Large intestine (tissue), 3 donors: Measurements from ENCODE around the gene ZNF629. TPM values are rescaled to one million over a fixed set of nuclear protein-coding genes. Genes with fewer than 3 reads are reported as not detected.

Experiments
- DNase-seq, 2 donors: peaks; one replicate each; pipeline versions ENCODE4 v3.0.0 to v3.0.0-alpha.2; 2013
- H3K27ac ChIP-seq: one replicate; pipeline ENCODE4 v1.5.1; 2013; ENCODE audit warnings: low read length
- H3K27me3 ChIP-seq: 2 replicates; pipeline ENCODE4 v1.6.1; 2013; ENCODE audit warnings: low read length; ENCODE audit not compliant: control insufficient read depth, insufficient read depth
- H3K36me3 ChIP-seq: 2 replicates; pipeline ENCODE4 v1.6.1; 2013; ENCODE audit warnings: low read length; ENCODE audit not compliant: control insufficient read depth, insufficient read depth
- H3K4me1 ChIP-seq: one replicate; pipeline ENCODE4 v1.6.1; 2013; ENCODE audit warnings: low read length; ENCODE audit not compliant: control insufficient read depth, insufficient read depth
- H3K4me3 ChIP-seq: one replicate; pipeline ENCODE4 v1.5.1; 2013; ENCODE audit warnings: low read length
- H3K9me3 ChIP-seq: one replicate; pipeline ENCODE4 v1.6.1; 2013; ENCODE audit warnings: mild to moderate bottlenecking, low read depth, low read length, moderate library complexity; ENCODE audit not compliant: control insufficient read depth
- WGBS: methylation state at CpG from one replicate; pipeline ENCODE4 v1.1.5; 2013; ENCODE audit warnings: low lambda C conversion rate; ENCODE audit not compliant: insufficient coverage; 5-methylcytosine and 5-hydroxymethylcytosine counted together
- polyA plus RNA-seq: library from polyadenylated mRNA; unstranded; fragments of 120-200 nt; gene quantifications from one replicate; pipeline ENCODE4 v1.2.1, GENCODE V29; 2013

The ZNF629 gene
- polyA plus RNA-seq, 1 donor, result 15.4 TPM

GRCh38 chr16:30758988-30759491 lies 28.0 kb downstream of the ZNF629 start:
- Histone ChIP-seq H3K4me3 (no peak overlapping the region), H3K27ac (no peak overlapping the region), H3K27me3 (no peaks in the 10 kb centered on the region), H3K9me3 (no peaks in the 10 kb centered on the region), H3K36me3 (peaks cover 48% of the 10 kb centered on the region), H3K4me1 (peaks cover 13% of the 10 kb centered on the region)
- no CpG with 5 or more reads among the region's 10 CpGs for WGBS
- no peak for DNase-seq

GRCh38 chr16:30757316-30757715 lies 29.7 kb downstream of the ZNF629 start:
- Histone ChIP-seq H3K27ac (no peak overlapping the region), H3K4me3 (no peak overlapping the region), H3K9me3 (no peaks in the 10 kb centered on the region), H3K4me1 (peaks cover 4% of the 10 kb centered on the region), H3K27me3 (no peaks in the 10 kb centered on the region), H3K36me3 (peaks cover 52% of the 10 kb centered on the region)
- DNase-seq, result no peak
- WGBS, result no CpG with 5 or more reads among the region's 7 CpGs

DNA sequence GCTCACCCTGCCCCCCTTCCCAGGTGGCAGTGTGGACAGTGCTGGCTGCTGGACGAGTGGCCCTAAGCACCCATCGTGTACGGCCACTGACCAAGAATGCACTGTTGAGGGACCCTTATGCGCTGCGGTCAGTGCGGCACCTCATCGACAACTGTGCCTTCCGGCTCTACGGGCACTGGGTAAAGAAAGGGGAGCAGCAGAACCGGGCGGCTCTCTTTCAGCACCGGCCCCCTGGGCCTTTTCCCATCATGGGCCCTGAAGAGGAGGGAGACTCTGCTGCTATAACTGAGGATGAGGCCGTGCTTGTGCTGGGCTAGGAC lies 30.3 kb downstream of the ZNF629 start:
- Histone ChIP-seq H3K4me1 (peaks cover 4% of the 10 kb centered on the region), H3K4me3 (no peak overlapping the region), H3K9me3 (no peaks in the 10 kb centered on the region), H3K36me3 (peaks cover 54% of the 10 kb centered on the region), H3K27ac (no peak overlapping the region), H3K27me3 (no peaks in the 10 kb centered on the region)
- WGBS, result no CpG with 5 or more reads among the region's 13 CpGs
- DNase-seq, result no peak

DNA sequence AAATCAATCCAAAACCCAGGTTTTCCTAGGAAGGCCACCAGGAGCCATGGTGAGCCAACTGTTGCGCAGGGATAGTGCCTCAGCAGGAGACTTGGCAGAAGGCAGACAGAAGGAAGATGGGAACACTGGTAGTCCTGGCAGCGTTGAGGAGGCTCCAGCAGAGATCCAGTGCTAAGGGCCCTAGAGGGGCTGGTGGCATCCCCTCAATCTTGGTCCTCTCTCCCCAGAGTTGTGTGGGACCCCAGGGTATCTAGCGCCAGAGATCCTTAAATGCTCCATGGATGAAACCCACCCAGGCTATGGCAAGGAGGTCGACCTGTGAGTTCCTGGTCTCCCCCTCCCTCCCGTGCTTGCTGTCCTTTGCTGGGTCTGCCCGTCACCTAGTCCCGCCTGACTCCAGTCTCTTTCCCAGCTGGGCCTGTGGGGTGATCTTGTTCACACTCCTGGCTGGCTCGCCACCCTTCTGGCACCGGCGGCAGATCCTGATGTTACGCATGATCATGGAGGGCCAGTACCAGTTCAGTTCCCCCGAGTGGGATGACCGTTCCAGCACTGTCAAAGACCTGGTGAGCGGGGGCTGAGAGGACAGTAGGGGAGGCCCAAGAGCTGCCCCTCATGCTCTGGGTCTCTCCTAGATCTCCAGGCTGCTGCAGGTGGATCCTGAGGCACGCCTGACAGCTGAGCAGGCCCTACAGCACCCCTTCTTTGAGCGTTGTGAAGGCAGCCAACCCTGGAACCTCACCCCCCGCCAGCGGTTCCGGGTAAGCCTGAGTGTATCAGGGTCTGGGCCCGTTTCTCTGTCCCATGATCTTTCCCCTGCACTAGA lies 30.8 kb downstream of the ZNF629 start:
- H3K9me3 ChIP-seq, result no peaks in the 10 kb centered on the region
- DNase-seq, result no peak
- WGBS, result no CpG with 5 or more reads among the region's 20 CpGs
- no peak overlapping the region for H3K27ac ChIP-seq
- H3K36me3 ChIP-seq, result peaks cover 59% of the 10 kb centered on the region
- no peaks in the 10 kb centered on the region for H3K27me3 ChIP-seq
- H3K4me3 ChIP-seq, result no peak overlapping the region
- peaks cover 4% of the 10 kb centered on the region for H3K4me1 ChIP-seq

GRCh38 chr16:30753596-30753995 lies 33.4 kb downstream of the ZNF629 start:
- no peak for DNase-seq
- WGBS, result no CpG with 5 or more reads among the region's 4 CpGs
- Histone ChIP-seq H3K9me3 (no peaks in the 10 kb centered on the region), H3K4me3 (no peak overlapping the region), H3K36me3 (peaks cover 59% of the 10 kb centered on the region), H3K4me1 (no peaks in the 10 kb centered on the region), H3K27me3 (no peaks in the 10 kb centered on the region), H3K27ac (no peak overlapping the region)

- WGBS, result no CpG with 5 or more reads among the region's 20 CpGs
- no peak for DNase-seq
- Histone ChIP-seq H3K4me1 (peaks cover 5% of the 10 kb centered on the region), H3K27me3 (no peaks in the 10 kb centered on the region), H3K9me3 (no peaks in the 10 kb centered on the region), H3K36me3 (peaks cover 40% of the 10 kb centered on the region), H3K4me3 (no peak overlapping the region), H3K27ac (no peak overlapping the region)
These were observed 36.0 kb downstream of the ZNF629 start for GRCh38 chr16:30750876-30751465.

- Histone ChIP-seq H3K4me1 (peaks cover 5% of the 10 kb centered on the region), H3K27ac (no peak overlapping the region), H3K9me3 (no peaks in the 10 kb centered on the region), H3K27me3 (no peaks in the 10 kb centered on the region), H3K36me3 (peaks cover 38% of the 10 kb centered on the region), H3K4me3 (no peak overlapping the region)
- DNase-seq, result no peak
- WGBS, result 100% methylated on average over 1 of the region's 4 CpGs
These were observed 36.8 kb downstream of the ZNF629 start for GRCh38 chr16:30750201-30750600.

- WGBS, result no CpG with 5 or more reads among the region's 36 CpGs
- Histone ChIP-seq H3K27me3 (no peaks in the 10 kb centered on the region), H3K27ac (no peak overlapping the region), H3K9me3 (no peaks in the 10 kb centered on the region), H3K36me3 (peaks cover 36% of the 10 kb centered on the region), H3K4me1 (peaks cover 5% of the 10 kb centered on the region), H3K4me3 (peak overlapping the region; percentile 67)
- peak in 1 of 2 donors; percentile 36 for DNase-seq
These were observed 38.2 kb downstream of the ZNF629 start for GRCh38 chr16:30748634-30749445.

DNA sequence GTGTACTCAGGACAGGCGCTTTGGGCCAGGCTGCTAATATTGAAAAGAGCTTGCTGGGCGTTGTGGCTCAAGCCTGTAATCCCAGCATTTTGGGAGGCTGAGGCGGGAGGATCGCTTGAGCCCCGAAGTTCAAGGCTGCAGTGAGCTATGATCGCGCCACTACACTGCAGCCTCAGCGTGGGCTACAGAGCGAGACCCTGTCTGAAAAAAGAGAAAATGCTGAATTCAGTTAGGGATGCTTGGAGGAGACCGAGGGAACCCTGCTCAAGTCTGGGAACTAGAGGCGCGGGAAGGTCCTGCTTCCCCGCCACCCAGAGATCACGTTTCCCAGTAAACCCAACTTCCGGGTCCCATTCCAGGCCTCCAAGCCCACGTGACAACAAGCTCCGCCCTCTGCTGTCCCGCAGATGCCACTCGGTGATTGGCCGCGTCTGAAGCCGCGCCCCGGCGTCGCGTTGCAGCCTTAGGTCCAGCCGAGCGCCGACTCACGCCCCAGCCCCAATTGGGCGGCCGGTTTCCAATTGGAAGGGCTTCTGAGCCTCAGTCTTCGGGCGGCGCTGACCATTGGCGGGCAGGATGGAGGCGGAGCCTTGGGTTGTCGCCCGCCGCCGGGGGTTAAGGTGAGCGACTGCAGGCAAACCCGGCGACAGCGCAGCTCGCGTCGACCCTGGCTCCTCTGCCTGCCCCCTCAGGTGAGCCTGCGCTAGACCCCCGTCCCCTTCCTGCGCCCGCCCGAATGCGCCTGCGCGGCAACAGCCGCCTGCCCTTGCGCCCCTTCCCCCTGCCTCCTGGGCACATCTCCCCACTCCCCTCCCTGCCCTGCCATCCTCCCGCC lies 39.0 kb downstream of the ZNF629 start, which contains the start of gene PHKG2:
TSS of gene PHKG2 (plus strand) at position 627 of the 835 bp plus-strand sequence. CDS start 396 bp downstream, outside the sequence.
- H3K4me3 ChIP-seq, result peak within 1 kb of the TSS; percentile 67
- peaks cover 5% of the 10 kb centered on the region for H3K4me1 ChIP-seq
- H3K27me3 ChIP-seq, result no peaks in the 10 kb centered on the region
- H3K36me3 ChIP-seq, result peaks cover 36% of the 10 kb centered on the region
- peak; percentile 99 to 100 for DNase-seq
- H3K9me3 ChIP-seq, result no peaks in the 10 kb centered on the region
- no CpG with 5 or more reads among the region's 60 CpGs for WGBS
- H3K27ac ChIP-seq, result peak within 1 kb of the TSS; percentile 53
